Head of caudate nucleus (tissue), 42 donors: ENCODE results near the gene ZNF771.
"Not testable (repeated sequence)": the region's sequence is repeated elsewhere in the genome, so short reads cannot be mapped to it uniquely, and the experiment has no call there.

Experiments
- DNase-seq, 42 donors: peaks; one replicate each; pipeline versions ENCODE4 v3.0.0 to v3.0.0-alpha.2; 2020 to 2021; ENCODE audit warnings: mixed read lengths in 7 of 42
- intact Hi-C: fragments of 100-400 bp; cut with DNase I; formaldehyde crosslinking; loops from one replicate; pipeline ENCODE4 v1.15.0; 2022

Gene ZNF771

DNA sequence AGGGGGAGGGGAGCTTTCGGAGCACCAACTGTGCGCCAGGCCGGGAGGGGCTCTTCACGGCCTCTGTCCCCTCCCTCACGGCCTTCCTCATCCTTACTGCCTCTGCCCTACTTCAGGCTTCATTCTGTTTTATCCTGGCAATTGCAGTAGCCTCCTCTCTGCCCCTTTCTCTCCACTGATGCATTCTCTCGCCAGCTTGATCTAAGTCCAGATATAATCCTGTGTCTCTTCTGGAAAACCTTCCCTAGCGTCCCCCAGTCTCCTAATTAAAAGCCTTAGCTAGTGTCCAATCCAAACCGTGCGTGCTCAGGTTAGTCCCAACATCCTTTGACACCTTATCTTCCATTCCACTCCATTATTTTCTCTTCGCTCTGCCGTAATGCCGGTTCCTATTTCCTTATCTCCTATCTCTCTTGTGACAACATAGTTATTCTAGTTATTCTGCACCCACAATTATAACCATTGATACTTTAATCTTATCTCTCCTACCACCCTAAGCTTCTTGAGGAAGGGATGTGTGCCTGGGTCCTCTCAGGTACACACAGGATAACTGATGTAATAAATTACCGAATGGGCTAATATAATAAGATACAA lies 11.3 kb upstream of the ZNF771 start:
- peak in 3 of 42 donors; percentile 27 to 35 (median 35) for DNase-seq
- intact Hi-C loops, result loop anchor here (2.0 kb wide), 1 partner anchor 17 kb away; no protein-coding TSS in a partner anchor

- intact Hi-C loops, DNase-seq: not testable (repeated sequence)
These were observed 10.8 kb upstream of the ZNF771 start for GRCh38 chr16:30396627-30397026.

DNA sequence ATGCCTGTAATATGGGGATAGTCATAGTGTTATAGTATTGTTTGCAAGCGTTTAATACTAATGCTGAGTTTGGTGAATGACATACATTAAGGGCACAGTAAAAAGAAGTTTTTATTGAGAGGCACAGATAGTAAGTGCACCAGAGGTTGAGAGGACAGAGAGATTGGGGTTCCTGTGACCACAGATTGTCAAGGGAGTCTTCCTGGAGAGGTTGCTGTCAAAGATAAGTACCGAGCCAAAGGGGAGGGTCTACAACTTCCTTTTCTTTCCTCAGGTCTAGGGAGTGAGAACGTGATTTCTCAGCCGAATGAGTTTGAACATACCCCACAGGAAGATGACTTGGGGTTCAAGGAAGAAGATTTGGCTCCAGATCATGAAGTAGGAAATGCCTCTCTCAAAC lies 10.3 kb upstream of the ZNF771 start:
- no peak for DNase-seq
- intact Hi-C loops, result no loop called here

GRCh38 chr16:30397776-30398660 lies 9.4 kb upstream of the ZNF771 start:
- DNase-seq, result no peak
- intact Hi-C loops, result no loop called here

GRCh38 chr16:30398661-30399434 lies 8.6 kb upstream of the ZNF771 start:
- intact Hi-C loops, result no loop called here
- no peak for DNase-seq

DNA sequence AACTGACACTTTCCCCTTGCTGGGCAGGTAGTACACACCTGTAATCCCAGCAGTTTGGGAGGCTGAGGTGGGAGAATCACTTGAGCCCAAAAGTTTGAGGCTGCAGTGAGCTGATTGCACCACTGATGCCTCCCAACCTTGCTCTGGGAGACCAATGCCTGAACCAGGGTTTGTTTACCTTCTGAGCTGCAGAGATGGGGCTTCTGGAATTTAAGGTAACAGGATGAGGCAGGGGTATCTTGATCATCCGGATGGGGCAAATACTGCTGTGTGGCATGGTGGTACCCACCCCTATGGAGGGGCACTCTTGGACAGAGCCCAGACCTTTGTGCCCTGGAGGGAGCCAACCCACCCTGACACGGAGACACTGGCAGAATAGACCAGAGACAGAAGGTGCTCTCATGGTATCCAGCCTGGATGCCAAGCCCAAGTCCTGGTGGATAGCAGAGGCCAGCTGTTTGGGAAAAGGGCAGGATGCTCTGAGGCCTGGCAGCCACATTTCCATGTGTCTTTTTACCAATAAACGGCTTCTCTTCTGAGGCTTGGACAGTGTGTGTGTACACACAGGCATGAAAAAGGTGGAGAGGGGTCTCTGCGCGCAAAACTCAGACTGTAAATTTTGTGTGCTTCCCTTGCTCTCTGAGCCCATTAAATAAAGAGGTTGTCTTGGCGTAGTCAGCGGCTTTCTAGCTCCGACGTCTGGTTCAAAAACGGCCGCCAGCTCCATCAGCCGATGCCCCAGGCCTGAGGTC lies 7.8 kb upstream of the ZNF771 start:
- intact Hi-C loops, result no loop called here

GRCh38 chr16:30401768-30402425 lies 5.5 kb upstream of the ZNF771 start:
- intact Hi-C loops, result no loop called here
- DNase-seq, result no peak

More for the DNA sequence above, 7.8 kb upstream of the ZNF771 start:
- DNase-seq, result no peak

DNA sequence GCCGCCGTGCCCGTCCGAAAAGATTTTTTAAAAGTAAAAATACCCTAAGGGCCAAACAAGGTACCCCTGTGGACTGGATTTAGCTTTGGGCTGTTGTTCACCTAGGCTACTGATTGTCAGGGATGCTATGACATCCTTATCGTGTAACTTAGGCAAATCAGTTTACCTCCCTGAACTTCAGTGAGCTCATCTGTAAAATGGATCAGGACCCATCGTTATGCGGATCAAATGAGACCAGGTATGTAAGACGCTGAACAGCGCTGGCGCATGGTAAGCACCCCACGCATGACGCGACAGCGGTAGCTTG lies 658 bp upstream of the ZNF771 start:
- no peak for DNase-seq
- intact Hi-C loops, result loop anchor here (5.0 kb wide), 1 partner anchor 49 kb away; the partner anchor contains the start of gene CD2BP2

GRCh38 chr16:30407804-30408534 lies 563 bp downstream of the ZNF771 start:
- intact Hi-C loops, result loop anchor here (5.0 kb wide), 1 partner anchor 51 kb away; the partner anchor contains the start of gene CD2BP2
- DNase-seq, result no peak

- intact Hi-C loops, result loop anchor here (5.0 kb wide), 1 partner anchor 52 kb away; the partner anchor contains the start of gene CD2BP2
- peak; percentile 80 to 98 (median 94) for DNase-seq
These were observed 2.0 kb downstream of the ZNF771 start for GRCh38 chr16:30409125-30410060.

DNA sequence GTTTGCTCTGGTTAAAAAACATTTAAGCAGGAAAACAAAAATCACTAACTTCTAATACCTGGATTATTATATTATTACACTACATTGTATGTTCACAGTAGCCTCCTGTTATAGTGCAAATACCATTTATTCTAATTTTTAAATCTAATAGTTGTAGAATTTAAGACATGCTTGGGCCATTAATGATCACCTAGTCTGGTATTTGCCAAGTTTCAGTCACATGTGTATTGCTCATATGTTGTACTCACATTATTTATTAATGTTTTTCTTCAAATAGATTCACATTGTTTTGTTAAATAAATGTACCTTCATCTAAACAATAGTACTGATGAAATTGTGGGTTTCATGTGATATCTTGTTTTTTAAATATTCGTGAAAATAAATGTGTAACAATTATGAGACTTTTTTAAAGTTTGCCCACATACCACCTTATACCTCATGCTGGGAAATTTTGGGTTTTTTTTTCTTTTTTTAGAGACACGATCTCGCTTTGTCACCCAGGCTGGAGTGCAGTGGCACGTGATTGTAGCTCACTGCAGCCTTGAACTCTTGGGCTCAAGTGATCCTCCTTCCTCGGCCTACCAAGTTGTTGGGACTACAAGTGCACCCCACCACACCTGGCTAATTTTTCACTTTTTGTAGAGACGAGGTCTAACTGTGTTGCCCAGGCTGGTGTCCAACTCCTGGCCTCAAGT lies 5.9 kb downstream of the ZNF771 start:
- intact Hi-C loops, result no loop called here
- DNase-seq, result no peak

- DNase-seq, result no peak
- intact Hi-C loops, result no loop called here
These were observed 6.8 kb downstream of the ZNF771 start for GRCh38 chr16:30414159-30414558.

DNA sequence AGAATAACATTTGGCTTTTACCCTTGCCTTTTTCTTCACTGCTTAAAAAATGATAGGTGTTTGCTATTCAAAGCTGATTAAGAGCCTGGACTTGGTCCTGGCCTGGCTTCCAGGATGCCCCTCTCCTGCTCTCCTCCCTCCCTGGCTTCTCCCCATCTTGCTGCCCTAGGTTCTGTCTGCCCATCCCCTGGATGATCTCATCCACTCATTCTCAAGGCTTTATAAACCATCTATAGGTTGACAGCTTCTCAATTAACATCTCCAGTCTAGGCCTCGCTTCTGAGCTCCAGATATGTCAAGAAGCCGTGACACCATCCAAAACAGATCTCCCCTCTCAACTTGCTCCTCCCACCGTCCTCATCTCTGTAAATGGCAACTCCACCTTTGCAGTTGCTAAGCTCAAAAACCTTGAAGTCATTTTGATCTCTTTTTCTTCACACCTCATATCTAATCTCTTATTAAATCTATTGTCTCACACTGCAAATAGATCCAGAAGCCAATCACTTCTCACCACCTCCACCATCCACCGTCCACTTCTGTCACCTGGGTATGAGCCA lies 8.7 kb downstream of the ZNF771 start:
- intact Hi-C loops, result no loop called here

GRCh38 chr16:30416624-30417528 lies 9.5 kb downstream of the ZNF771 start:
- peak in 4 of 42 donors; percentile 17 to 60 (median 28) for DNase-seq
- intact Hi-C loops, result no loop called here

More for the DNA sequence above, 8.7 kb downstream of the ZNF771 start:
- no peak for DNase-seq
